Keratinocyte (primary cell): ENCODE results near the gene MDGA2. TPM values are rescaled to one million over a fixed set of nuclear protein-coding genes. Genes with fewer than 3 reads are reported as not detected.

Experiments used
- DNase-seq: peaks from one replicate; pipeline ENCODE4 v3.0.0-alpha.2; 2011; ENCODE audit warnings: low read depth, missing footprints, low spot score
- FAIRE-seq: peaks from 2 replicates; lab custom pipeline; 2011; peaks lifted over from hg19 to GRCh38; lab: Jason Lieb, UNC
- H2AFZ ChIP-seq: 2 replicates; pipeline ENCODE4 v1.6.0; 2012; ENCODE audit warnings: low read length, control low read depth, inconsistent platforms; ENCODE audit not compliant: control insufficient read depth
- H3K27ac ChIP-seq: 2 replicates; pipeline ENCODE4 v1.5.1; 2011; ENCODE audit warnings: low read length; ENCODE audit not compliant: control insufficient read depth, insufficient read depth
- H3K27me3 ChIP-seq: 3 replicates; pipeline ENCODE4 v1.6.0; 2011; ENCODE audit warnings: low read length; ENCODE audit not compliant: control insufficient read depth, insufficient read depth; ENCODE audit errors: extremely low read depth
- H3K36me3 ChIP-seq, 2 experiments: 2 replicates in 1 of 2; 3 replicates in 1 of 2; pipeline ENCODE4 v1.5.1; 2011; ENCODE audit warnings: low read length in 2 of 2, mild to moderate bottlenecking in 1 of 2; ENCODE audit not compliant: control insufficient read depth in 2 of 2, insufficient read depth in 2 of 2; ENCODE audit errors: extremely low read depth in 1 of 2
- H3K4me1 ChIP-seq: 3 replicates; pipeline ENCODE4 v1.5.1; 2011; ENCODE audit warnings: low read length; ENCODE audit not compliant: control insufficient read depth, insufficient read depth; ENCODE audit errors: extremely low read depth
- H3K4me2 ChIP-seq: 3 replicates; pipeline ENCODE4 v1.6.0; 2011; ENCODE audit warnings: low read depth, low read length; ENCODE audit not compliant: control insufficient read depth, insufficient read depth; ENCODE audit errors: extremely low read depth
- H3K4me3 ChIP-seq, 3 experiments: fragments of 200-600 bp in 1 of 3; sonication (generic) in 1 of 3; 2 replicates in 2 of 3; 3 replicates in 1 of 3; pipeline ENCODE4 v1.5.1; 2011 to 2016; ENCODE audit warnings: low read length in 3 of 3, mild to moderate bottlenecking in 3 of 3, control low read depth in 2 of 3, inconsistent platforms in 1 of 3, low read depth in 1 of 3, mixed read lengths in 1 of 3, mixed run types in 1 of 3, moderate library complexity in 1 of 3; ENCODE audit not compliant: control insufficient read depth in 2 of 3, insufficient read depth in 2 of 3; ENCODE audit errors: extremely low read depth in 1 of 3
- H3K79me2 ChIP-seq: 2 replicates; pipeline ENCODE4 v1.6.0; 2012; ENCODE audit warnings: low read length; ENCODE audit not compliant: control insufficient read depth, insufficient read depth
- H3K9ac ChIP-seq: 3 replicates; pipeline ENCODE4 v1.6.0; 2011; ENCODE audit warnings: low read length; ENCODE audit not compliant: control insufficient read depth, insufficient read depth; ENCODE audit errors: extremely low read depth
- H3K9me1 ChIP-seq: 3 replicates; pipeline ENCODE4 v1.6.0; 2011; ENCODE audit warnings: low read length; ENCODE audit not compliant: control insufficient read depth, insufficient read depth; ENCODE audit errors: extremely low read depth
- H3K9me3 ChIP-seq: 2 replicates; pipeline ENCODE4 v1.5.1; 2012; ENCODE audit warnings: low read depth, low read length; ENCODE audit not compliant: control insufficient read depth
- H4K20me1 ChIP-seq: 3 replicates; pipeline ENCODE4 v1.6.0; 2011; ENCODE audit warnings: low read length; ENCODE audit not compliant: control insufficient read depth, insufficient read depth; ENCODE audit errors: extremely low read depth
- EZH2 ChIP-seq: IDR thresholded peaks from one replicate; pipeline ENCODE4 v1.6.1; 2012; ENCODE audit warnings: inconsistent platforms, mild to moderate bottlenecking, low read length, moderate library complexity
- dilution Hi-C: fragments of 300-500 bp; cut with MboI; formaldehyde crosslinking; loops from one replicate; pipeline ENCODE4 v1.7.0; 2020; ENCODE audit warnings: low sequenced_read_pairs; ENCODE audit not compliant: extremely low pct_ligation_motif_present
- polyA plus RNA-seq, 5 experiments: library from polyadenylated mRNA; depleted of rRNA in 3 of 5; stranded (reverse) in 3 of 5; stranded (forward) in 1 of 5; unstranded in 1 of 5; fragments of >200 nt; gene quantifications; 1 replicate in 1 of 5; 2 replicates in 3 of 5; 3 replicates in 1 of 5; pipeline versions ENCODE4 v1.2.1 to v1.2.3, GENCODE V29; 2011 to 2012; ENCODE audit warnings: missing spikeins in 2 of 5, low read depth in 1 of 5, low replicate concordance in 1 of 5
- TF ChIP-seq, protein P1 (sequence below), 3 experiments: IDR thresholded peaks in 1 of 3; conservative IDR thresholded peaks in 1 of 3; optimal IDR thresholded peaks in 1 of 3; 2 replicates in 2 of 3; 3 replicates in 1 of 3; pipeline versions ENCODE3 to v1.5.1; 2011; ENCODE audit warnings: low read length in 3 of 3, mild to moderate bottlenecking in 3 of 3, moderate library complexity in 2 of 3, control low read depth in 1 of 3, inconsistent platforms in 1 of 3; ENCODE audit not compliant: insufficient read depth in 2 of 3; ENCODE audit errors: extremely low read depth in 1 of 3

MDGA2 gene
- polyA plus RNA-seq, 1 donor (not counting 4 experiments of a cell fraction or from before 2014, with no cell fraction given): not detected

DNA sequence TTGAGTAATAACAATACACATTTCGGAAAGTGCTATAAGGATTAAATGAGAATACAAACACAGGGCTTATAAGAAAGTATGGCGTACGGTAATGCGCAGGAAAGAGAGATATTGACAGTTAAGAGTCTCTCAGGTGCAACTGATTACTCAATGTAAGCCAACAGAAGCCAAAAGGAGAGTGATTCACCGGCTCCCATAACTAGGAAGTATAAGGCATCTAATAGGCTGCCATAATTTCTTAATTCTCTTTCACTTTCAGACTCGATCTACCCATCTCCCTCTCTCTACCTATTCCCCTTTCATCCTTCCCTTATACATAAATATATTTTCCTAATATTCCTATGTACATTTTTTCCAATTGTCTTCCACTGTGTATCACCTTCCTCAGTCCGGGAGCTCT lies 90.0 kb downstream of the MDGA2 start:
- dilution Hi-C loops: no loop called here
- Histone ChIP-seq H4K20me1 (no peaks in the 10 kb centered on the region), H3K27ac (no peak overlapping the region), H3K9ac (no peak overlapping the region), H2AFZ (no peak overlapping the region), H3K79me2 (no peaks in the 10 kb centered on the region), H3K9me3 (no peaks in the 10 kb centered on the region), H3K36me3 (no peaks in the 10 kb centered on the region), H3K27me3 (no peaks in the 10 kb centered on the region), H3K4me1 (no peaks in the 10 kb centered on the region), H3K9me1 (no peaks in the 10 kb centered on the region), H3K4me2 (no peak overlapping the region), H3K4me3 (no peak overlapping the region)
- FAIRE-seq (no peak), DNase-seq (no peak)
- no peak for TF ChIP-seq EZH2

DNA sequence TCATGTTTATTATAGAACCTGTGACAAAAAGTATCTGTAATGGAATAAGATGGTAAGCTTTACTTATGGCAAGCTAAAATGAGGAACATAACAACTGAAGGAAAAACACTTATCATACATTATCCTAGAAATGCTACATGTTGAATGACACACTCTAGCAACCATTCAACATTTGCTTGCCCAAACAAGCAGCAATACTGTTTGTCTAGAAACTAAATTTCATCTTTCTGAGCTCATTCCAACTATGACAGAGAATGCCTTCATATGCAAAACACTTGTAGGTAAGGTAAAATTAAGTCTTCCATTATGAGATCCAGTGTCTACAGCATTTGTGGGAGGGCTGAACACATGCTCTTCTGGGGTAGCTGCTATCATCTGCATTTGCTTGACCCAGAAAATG lies 108.1 kb downstream of the MDGA2 start:
- H2AFZ ChIP-seq: no peak overlapping the region
- dilution Hi-C loops: no loop called here
- DNase-seq (no peak), FAIRE-seq (no peak)
- peaks cover 5% of the 10 kb centered on the region for H3K9me3 ChIP-seq
- no peaks in the 10 kb centered on the region for H3K4me1 ChIP-seq
- no peaks in the 10 kb centered on the region for H4K20me1 ChIP-seq
- no peak overlapping the region for H3K4me3 ChIP-seq
- H3K36me3 ChIP-seq: no peaks in the 10 kb centered on the region
- H3K27ac ChIP-seq: no peak overlapping the region
- H3K4me2 ChIP-seq: no peak overlapping the region
- no peaks in the 10 kb centered on the region for H3K27me3 ChIP-seq
- H3K9ac ChIP-seq: no peak overlapping the region
- TF ChIP-seq, protein P1, sequence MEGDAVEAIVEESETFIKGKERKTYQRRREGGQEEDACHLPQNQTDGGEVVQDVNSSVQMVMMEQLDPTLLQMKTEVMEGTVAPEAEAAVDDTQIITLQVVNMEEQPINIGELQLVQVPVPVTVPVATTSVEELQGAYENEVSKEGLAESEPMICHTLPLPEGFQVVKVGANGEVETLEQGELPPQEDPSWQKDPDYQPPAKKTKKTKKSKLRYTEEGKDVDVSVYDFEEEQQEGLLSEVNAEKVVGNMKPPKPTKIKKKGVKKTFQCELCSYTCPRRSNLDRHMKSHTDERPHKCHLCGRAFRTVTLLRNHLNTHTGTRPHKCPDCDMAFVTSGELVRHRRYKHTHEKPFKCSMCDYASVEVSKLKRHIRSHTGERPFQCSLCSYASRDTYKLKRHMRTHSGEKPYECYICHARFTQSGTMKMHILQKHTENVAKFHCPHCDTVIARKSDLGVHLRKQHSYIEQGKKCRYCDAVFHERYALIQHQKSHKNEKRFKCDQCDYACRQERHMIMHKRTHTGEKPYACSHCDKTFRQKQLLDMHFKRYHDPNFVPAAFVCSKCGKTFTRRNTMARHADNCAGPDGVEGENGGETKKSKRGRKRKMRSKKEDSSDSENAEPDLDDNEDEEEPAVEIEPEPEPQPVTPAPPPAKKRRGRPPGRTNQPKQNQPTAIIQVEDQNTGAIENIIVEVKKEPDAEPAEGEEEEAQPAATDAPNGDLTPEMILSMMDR (optimal IDR thresholded peaks at IDR 0.05 in 1 of 3, IDR thresholded peaks at IDR 0.05 in 1 of 3, conservative IDR thresholded peaks at IDR 0.05 in 1 of 3; ENCODE audit: extremely low read depth in 1 of 3, insufficient read depth in 2 of 3, low read length in 3 of 3): no peak
- TF ChIP-seq EZH2: no peak
- H3K9me1 ChIP-seq: no peaks in the 10 kb centered on the region
- no peaks in the 10 kb centered on the region for H3K79me2 ChIP-seq

DNA sequence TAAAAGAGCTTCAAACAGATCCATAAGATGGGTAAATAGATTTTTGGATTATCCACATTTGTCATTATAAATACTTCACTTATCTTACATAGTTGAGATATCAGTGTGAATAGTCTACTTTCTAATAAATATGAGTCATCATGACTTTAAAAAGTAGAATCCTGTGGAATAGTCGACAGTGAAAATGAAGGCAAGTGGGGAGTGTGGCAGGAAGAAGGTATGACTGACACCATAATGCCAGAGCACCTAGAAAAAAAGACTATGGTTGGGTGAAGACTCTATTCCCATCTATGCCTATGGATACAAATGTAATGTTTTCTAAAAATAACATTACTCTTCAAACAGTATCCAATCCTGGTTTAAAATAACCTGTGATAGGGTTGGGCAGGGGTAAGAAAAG lies 117.5 kb downstream of the MDGA2 start:
- DNase-seq (no peak), FAIRE-seq (no peak)
- Histone ChIP-seq H3K9me1 (no peaks in the 10 kb centered on the region), H3K4me1 (no peaks in the 10 kb centered on the region), H3K27me3 (no peaks in the 10 kb centered on the region), H4K20me1 (no peaks in the 10 kb centered on the region), H3K9me3 (no peaks in the 10 kb centered on the region), H3K79me2 (no peaks in the 10 kb centered on the region), H2AFZ (no peak overlapping the region), H3K9ac (no peak overlapping the region), H3K36me3 (no peaks in the 10 kb centered on the region), H3K27ac (no peak overlapping the region), H3K4me3 (no peak overlapping the region), H3K4me2 (no peak overlapping the region)
- TF ChIP-seq, protein P1 (optimal IDR thresholded peaks at IDR 0.05 in 1 of 3, IDR thresholded peaks at IDR 0.05 in 1 of 3, conservative IDR thresholded peaks at IDR 0.05 in 1 of 3; ENCODE audit: extremely low read depth in 1 of 3, insufficient read depth in 2 of 3, low read length in 3 of 3): no peak
- TF ChIP-seq EZH2: no peak
- dilution Hi-C loops: no loop called here
